T-helper 22 cell (primary cell): ENCODE results near the gene ACTR5.

Experiments
- DNase-seq: peaks from one replicate; pipeline ENCODE4 v3.0.0-alpha.2; 2020; ENCODE audit warnings: low read depth

ACTR5 gene

GRCh38 chr20:38748097-38748860 lies at the start of gene ACTR5:
TSS of gene ACTR5 (plus strand) at chr20:38748460. CDS start at chr20:38748479, 19 bp downstream.
- DNase-seq, result peak; percentile 91

GRCh38 chr20:38698541-38698940 lies 49.7 kb upstream of the ACTR5 start:
- no peak for DNase-seq

- no peak for DNase-seq
These were observed 48.1 kb upstream of the ACTR5 start for GRCh38 chr20:38700141-38700540.

GRCh38 chr20:38700926-38701325 lies 47.3 kb upstream of the ACTR5 start:
- DNase-seq, result no peak

GRCh38 chr20:38703526-38703925 lies 44.7 kb upstream of the ACTR5 start:
- no peak for DNase-seq

GRCh38 chr20:38704136-38704535 lies 44.1 kb upstream of the ACTR5 start:
- no peak for DNase-seq

GRCh38 chr20:38706509-38706908 lies 41.8 kb upstream of the ACTR5 start:
- DNase-seq, result no peak

- no peak for DNase-seq
These were observed 34.0 kb upstream of the ACTR5 start for GRCh38 chr20:38714308-38714707.

- DNase-seq, result no peak
These were observed 32.6 kb upstream of the ACTR5 start for GRCh38 chr20:38715646-38716045.

GRCh38 chr20:38722683-38723016 lies 25.6 kb upstream of the ACTR5 start:
- no peak for DNase-seq

- DNase-seq, result no peak
These were observed 25.0 kb upstream of the ACTR5 start for GRCh38 chr20:38723017-38723847.

GRCh38 chr20:38723848-38724625 lies 24.2 kb upstream of the ACTR5 start, which contains the start of gene SLC32A1:
TSS of gene SLC32A1 (plus strand) at chr20:38724486. CDS start at chr20:38724725, 239 bp downstream.
- DNase-seq, result no peak

- DNase-seq, result no peak
These were observed 23.6 kb upstream of the ACTR5 start for GRCh38 chr20:38724626-38725147.

- no peak for DNase-seq
These were observed 22.9 kb upstream of the ACTR5 start for GRCh38 chr20:38725148-38725901.

GRCh38 chr20:38725931-38726803 lies 22.1 kb upstream of the ACTR5 start:
- no peak for DNase-seq

- DNase-seq, result peak; percentile 23
These were observed 21.3 kb upstream of the ACTR5 start for GRCh38 chr20:38726804-38727606.

GRCh38 chr20:38727607-38728190 lies 20.6 kb upstream of the ACTR5 start:
- DNase-seq, result no peak

GRCh38 chr20:38728191-38728781 lies 20.0 kb upstream of the ACTR5 start:
- DNase-seq, result no peak
